BLaER1 (cell line): Measurements from ENCODE around the gene NMU.
A peak's percentile ranks its signal among the peaks of the same experiment; 100 is the strongest.

ENCODE experiments used
- H3K27ac ChIP-seq: shearing (Covaris generic); formaldehyde crosslinking; 2 replicates; pipeline ENCODE4 v1.8.1; 2022
- H3K27me3 ChIP-seq: shearing (Covaris generic); formaldehyde crosslinking; 2 replicates; pipeline ENCODE4 v1.8.1; 2022
- H3K36me3 ChIP-seq: shearing (Covaris generic); formaldehyde crosslinking; 2 replicates; pipeline ENCODE4 v1.8.1; 2022
- H3K4me1 ChIP-seq: shearing (Covaris generic); formaldehyde crosslinking; 2 replicates; pipeline ENCODE4 v1.8.1; 2022
- H3K4me2 ChIP-seq: shearing (Covaris generic); formaldehyde crosslinking; 2 replicates; pipeline ENCODE4 v1.8.1; 2022
- H3K4me3 ChIP-seq: shearing (Covaris generic); formaldehyde crosslinking; 2 replicates; pipeline ENCODE4 v1.8.1; 2022
- H3K9ac ChIP-seq: shearing (Covaris generic); formaldehyde crosslinking; 2 replicates; pipeline ENCODE4 v1.8.1; 2022
- H3K9me3 ChIP-seq: shearing (Covaris generic); formaldehyde crosslinking; 2 replicates; pipeline ENCODE4 v1.8.1; 2022
- H4K20me1 ChIP-seq: shearing (Covaris generic); formaldehyde crosslinking; 2 replicates; pipeline ENCODE4 v1.8.1; 2022
- Cebpa-rat ChIP-seq: shearing (Covaris generic); IDR thresholded peaks from 2 replicates; pipeline ENCODE4 v1.8.1; 2022

NMU gene

DNA sequence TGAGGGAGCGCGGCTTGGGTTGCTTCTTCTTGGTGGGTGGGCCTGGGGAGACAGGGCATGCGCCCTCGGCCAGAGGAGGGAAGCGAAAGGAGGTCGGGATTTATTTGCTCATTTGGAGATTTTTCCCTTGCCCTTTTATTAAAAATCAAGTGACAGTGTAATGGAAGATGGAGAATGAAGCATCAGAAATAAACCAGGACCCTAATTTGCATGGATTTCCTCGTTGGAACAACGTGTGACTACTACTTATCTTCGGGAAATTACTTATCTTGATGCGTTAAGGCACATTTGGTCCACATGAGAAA is 88.7 kb downstream of the NMU start:
- Histone ChIP-seq H3K36me3 (no peaks in the 10 kb centered on the region), H3K4me3 (peak overlapping the region; percentile 92), H3K4me1 (peaks cover 30% of the 10 kb centered on the region), H4K20me1 (peaks cover 28% of the 10 kb centered on the region), H3K27ac (peak overlapping the region; percentile 85), H3K27me3 (no peaks in the 10 kb centered on the region), H3K9ac (peak overlapping the region; percentile 87), H3K9me3 (peaks cover 4% of the 10 kb centered on the region), H3K4me2 (peak overlapping the region; percentile 86)
- no peak for TF ChIP-seq Cebpa-rat

DNA sequence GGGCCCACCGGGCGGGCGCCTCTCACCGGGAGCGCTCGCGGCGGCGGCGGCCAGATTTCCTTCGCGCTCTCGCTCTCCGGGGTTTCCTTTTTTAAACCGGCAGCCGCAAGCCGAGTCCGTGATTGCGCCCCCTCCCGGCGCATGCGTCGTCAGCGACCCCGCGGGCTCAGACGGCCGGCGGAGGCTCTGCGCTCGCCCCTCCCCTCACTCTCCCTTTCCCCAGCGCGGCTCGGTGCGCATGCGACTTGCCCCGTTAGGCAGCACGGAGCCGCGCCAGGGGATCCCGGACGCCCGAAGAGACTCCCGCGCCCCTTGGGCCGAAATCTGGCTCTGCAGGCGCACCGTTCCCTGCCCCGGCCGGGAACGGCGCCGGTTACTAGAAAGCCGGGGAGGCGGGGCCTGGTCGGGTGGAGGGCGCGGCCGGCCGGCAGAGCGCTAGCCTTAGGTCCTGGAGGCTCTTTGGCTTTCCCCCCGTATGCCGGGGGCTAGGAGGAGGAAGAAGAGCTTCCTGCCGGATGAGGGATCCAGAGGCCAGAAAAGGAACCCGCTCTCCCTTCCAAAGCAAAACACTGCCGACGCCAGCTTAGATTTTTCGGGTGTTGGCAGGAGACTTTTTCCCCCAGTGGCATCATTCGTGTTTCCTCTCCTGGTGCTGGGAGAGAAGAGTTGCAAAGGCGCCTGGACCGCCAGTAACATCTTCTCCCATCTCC is 89.2 kb downstream of the NMU start, which contains the start of gene CLOCK:
TSS of gene CLOCK (minus strand) at position 154 of the 710 bp plus-strand sequence. CDS start 64,124 bp downstream, outside the sequence.
- no peaks in the 10 kb centered on the region for H3K36me3 ChIP-seq
- no peak for TF ChIP-seq Cebpa-rat
- no peaks in the 10 kb centered on the region for H3K27me3 ChIP-seq
- H3K4me3 ChIP-seq, result peak within 1 kb of the TSS; percentile 92
- H3K27ac ChIP-seq, result peak within 1 kb of the TSS; percentile 93
- H3K9me3 ChIP-seq, result peaks cover 3% of the 10 kb centered on the region
- H4K20me1 ChIP-seq, result peaks cover 32% of the 10 kb centered on the region
- H3K4me1 ChIP-seq, result peaks cover 30% of the 10 kb centered on the region
- H3K9ac ChIP-seq, result peak within 1 kb of the TSS; percentile 87
- H3K4me2 ChIP-seq, result peak within 1 kb of the TSS; percentile 86

- Histone ChIP-seq H3K27ac (peak overlapping the region; percentile 85), H3K9ac (peak overlapping the region; percentile 87), H3K9me3 (no peaks in the 10 kb centered on the region), H3K4me1 (peaks cover 30% of the 10 kb centered on the region), H3K36me3 (no peaks in the 10 kb centered on the region), H3K4me2 (0 out of 2 replicates have a peak overlapping the region, but pooled peaks have one; percentile 86), H3K4me3 (peak overlapping the region; percentile 92), H3K27me3 (no peaks in the 10 kb centered on the region), H4K20me1 (peaks cover 37% of the 10 kb centered on the region)
- TF ChIP-seq Cebpa-rat, result no peak
Measured at GRCh38 chr4:55546506-55546755, 89.7 kb downstream of the NMU start.

DNA sequence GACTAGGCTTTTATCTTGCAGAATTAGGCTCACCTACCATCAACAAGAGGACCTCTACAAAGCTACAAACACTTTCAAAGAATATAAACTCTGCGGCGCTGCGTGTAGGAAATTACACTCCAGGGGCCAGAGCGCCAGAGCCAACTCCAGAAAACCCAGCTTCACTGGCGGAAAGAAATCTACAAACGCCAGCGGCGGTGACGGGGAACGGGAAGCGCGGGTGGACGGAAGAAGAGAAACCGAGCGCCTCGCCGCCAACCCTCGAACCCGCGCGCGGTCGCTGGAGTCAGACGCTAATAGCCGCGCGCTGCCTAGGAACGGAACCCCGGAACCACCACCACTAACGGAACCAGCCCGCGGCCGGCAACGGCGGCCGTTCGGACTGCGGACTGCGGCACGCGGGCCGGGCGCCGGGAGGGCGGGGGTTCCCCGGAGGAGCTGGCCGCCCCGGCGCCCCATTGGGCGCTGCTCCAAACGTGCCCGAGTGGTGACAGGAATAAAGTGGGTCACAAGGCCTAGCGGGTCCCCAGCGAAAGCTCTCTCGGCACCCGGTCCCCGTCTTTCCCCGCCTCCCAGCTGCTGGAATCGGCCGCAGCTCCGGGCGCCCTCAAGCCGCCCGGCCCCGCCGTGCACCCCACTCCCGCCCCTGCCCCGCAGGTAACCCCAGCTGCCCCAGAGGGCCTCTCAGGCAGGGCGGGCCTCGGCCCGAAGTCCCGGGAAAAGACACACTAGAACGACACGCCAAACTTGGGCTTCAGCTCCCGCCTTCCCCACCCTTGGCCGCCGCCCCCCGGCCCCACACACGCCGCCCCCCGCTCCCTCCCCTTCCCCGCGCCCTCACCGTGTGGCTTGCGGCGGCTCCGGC is 90.2 kb downstream of the NMU start:
- Histone ChIP-seq H3K27ac (peak overlapping the region; percentile 93), H4K20me1 (peaks cover 41% of the 10 kb centered on the region), H3K36me3 (no peaks in the 10 kb centered on the region), H3K4me2 (peak overlapping the region; percentile 84), H3K9me3 (no peaks in the 10 kb centered on the region), H3K9ac (peak overlapping the region; percentile 87), H3K4me1 (peaks cover 30% of the 10 kb centered on the region), H3K4me3 (peak overlapping the region; percentile 92), H3K27me3 (no peaks in the 10 kb centered on the region)
- TF ChIP-seq Cebpa-rat, result no peak
